ENCODE data around the gene EIF2S1.

DNA sequence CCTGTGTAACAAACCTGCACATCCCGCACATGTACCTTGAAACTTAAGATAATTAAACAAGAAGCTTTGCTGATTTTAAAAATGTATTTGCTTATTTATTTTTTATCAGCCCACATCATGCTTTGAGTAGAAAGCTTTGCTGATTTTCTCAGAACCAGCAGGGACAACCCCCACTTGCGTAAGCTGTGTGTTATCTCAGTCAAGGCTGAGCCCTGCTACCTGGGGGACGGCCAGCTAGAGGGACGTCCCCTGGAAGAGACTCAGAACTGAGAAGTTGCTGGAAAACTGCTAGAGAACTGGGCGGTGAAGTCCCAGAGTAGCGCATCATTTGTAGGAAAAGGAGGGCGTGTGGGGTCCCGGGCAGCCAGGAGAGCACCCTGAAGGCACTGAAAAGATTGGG is 56.0 kb downstream of the EIF2S1 start:
- TF ChIP-seq CTCF (IDR thresholded peaks at IDR 0.05) (no peak), POLR2A (IDR thresholded peaks at IDR 0.05) (no peak)

Data from heart left ventricle (tissue), 13 donors.